HG03354 (cell line): ENCODE measurements around the gene DAAM2.

Source experiments
- ATAC-seq: cut with Tn5 transposase; IDR thresholded peaks from one replicate; pipeline ENCODE4 v1.9.1; 2021; ENCODE audit warnings: mild to moderate bottlenecking; ENCODE audit not compliant: unreplicated experiment, poor library complexity, severe bottlenecking

DAAM2 gene

GRCh38 chr6:39785281-39785680 lies 6.9 kb upstream of the DAAM2 start:
- ATAC-seq, result no peak

- ATAC-seq, result no peak
Measured at GRCh38 chr6:39786649-39787048, 5.5 kb upstream of the DAAM2 start.

DNA sequence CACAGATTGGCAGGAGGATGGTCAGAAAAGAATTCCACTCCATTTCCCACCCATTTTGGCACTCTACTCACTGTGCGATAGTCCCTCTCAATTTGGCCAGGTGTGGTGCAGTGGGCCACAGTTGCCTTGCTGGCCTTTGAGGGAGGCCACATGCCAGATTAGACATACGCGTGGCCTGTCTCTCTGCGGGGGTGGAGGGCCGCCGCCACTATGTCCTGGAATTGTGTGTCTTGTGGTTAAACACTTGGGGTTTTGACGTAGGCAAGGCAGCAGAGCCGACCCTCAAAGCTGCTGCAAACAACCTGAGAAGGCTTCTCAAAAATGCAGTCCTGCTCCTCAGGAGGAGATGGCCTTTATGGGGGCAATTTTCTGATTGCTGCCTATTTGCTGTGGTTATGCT lies 4.9 kb upstream of the DAAM2 start:
- no peak for ATAC-seq

DNA sequence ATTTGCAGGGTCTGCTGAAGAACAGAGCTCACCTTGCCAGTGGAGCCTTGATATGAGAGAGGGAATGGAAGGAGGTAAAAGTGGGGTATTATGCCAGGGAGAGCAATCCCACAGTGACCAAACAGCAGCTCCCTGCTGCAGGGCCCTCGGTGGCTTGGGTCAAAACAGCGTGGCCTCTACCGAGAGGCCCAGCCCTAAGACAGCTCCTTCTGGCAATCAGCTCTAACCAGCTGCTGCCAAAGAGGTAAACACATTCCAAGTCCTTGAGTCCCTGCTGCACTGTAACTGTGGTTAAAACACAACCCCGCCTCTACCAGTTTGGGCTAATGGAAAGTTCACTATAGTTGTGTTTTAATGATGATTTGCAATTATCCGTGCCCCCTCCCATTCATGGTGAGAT lies 1.4 kb upstream of the DAAM2 start:
- no peak for ATAC-seq

- ATAC-seq, result no peak
Measured at GRCh38 chr6:39791311-39791710, 865 bp upstream of the DAAM2 start.

GRCh38 chr6:39792540-39793450 lies 619 bp downstream of the DAAM2 start:
- ATAC-seq, result no peak

DNA sequence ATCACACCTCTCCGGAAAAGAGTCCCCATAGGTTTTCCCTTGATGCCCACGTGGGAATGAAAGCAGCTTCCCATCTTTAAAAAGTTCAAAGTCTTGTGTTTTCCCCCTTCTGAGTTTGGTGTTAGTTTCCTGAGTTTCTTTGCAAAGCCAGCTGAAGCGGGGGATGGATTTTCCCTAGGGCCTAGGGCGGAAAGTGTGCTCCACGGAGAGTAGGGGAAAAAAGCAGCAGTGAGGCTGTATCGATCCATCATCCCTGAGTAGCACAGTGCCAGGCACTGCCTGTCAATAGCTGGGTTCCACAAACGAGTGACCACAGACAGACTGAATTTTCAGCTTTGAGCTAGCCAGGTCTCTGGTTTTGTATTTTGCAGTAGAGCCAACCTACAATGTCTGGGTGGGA lies 1.3 kb downstream of the DAAM2 start:
- no peak for ATAC-seq

DNA sequence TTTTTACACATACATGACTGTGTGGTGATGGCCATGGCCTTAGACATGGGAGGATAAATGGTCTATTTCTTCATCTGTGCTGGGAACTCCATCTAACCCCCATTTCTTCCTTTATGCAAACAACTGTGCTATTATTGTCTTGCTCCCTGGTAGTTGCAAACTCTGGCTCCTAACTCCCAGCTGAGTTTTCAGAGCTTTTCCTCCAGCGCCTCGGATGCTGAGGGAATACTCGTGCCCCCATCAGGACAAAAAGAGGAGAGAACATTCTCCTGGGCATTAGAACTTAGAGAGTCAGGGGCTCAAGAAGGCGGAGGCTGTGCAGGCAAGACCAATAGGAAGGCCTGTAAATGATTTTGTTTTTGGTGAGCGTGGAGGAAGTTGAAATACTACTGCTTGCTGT lies 2.1 kb downstream of the DAAM2 start:
- ATAC-seq, result no peak

- ATAC-seq, result no peak
Measured at GRCh38 chr6:39797751-39798150, 5.6 kb downstream of the DAAM2 start.

- no peak for ATAC-seq
Measured at GRCh38 chr6:39800034-39801032, 8.2 kb downstream of the DAAM2 start.

DNA sequence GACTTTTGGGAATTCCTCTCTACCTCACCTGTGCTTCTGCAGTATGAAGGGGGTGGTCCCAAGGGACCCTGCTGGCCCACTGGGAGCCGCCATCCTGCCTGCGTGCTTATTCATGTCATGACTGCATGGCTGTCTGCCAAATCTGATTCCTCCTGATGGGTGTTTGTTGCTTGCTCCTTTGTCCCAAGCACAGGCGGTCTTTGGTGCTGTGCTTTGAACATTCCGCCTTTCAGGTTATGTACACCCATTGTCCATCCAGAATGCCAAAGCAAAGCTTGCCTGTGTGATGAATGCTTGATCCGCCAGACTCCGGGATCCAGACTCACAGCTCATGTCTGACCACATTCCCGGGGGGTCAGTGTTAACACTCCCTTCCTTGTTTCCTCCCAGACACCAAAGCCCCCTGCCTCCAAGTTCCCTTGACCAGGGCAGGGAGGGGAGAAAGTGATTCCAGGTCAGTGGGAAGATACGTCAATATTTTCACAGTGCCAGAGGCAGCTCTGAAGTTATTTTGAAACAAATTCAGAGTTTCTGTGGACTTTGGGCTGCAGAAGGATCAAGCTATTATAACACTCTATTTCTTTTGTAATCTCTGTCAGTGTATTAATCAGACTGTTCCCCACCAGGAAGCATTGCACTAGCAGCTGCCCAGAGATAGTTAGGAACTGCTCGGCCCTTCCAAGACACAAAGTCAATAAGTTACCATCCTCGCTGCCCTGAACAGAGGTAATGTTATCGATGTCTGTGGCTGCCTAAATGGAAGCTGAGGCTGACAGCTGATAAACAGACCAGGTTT lies 9.5 kb downstream of the DAAM2 start:
- no peak for ATAC-seq

DNA sequence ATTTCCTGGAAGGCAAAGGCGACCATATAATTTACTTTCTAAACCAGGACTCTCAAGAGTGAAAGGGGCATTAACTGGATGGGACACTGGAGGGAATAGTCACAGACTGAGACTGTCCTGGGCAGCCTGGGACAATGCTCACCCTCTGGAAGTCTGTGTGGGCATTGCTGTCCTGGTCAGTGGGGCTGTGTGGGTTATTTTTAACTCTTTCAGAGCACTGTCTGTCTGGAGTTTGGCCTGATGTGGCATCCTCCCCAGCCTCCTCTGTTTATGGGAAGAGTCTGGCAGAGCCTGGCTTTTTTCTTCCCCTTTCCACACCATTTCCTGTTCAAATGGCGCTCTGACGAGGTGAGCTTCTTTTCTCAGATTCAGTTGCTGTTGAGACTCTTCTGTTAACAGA lies 11.7 kb downstream of the DAAM2 start:
- ATAC-seq, result no peak

- no peak for ATAC-seq
Measured at GRCh38 chr6:39804466-39805065, 12.4 kb downstream of the DAAM2 start.

DNA sequence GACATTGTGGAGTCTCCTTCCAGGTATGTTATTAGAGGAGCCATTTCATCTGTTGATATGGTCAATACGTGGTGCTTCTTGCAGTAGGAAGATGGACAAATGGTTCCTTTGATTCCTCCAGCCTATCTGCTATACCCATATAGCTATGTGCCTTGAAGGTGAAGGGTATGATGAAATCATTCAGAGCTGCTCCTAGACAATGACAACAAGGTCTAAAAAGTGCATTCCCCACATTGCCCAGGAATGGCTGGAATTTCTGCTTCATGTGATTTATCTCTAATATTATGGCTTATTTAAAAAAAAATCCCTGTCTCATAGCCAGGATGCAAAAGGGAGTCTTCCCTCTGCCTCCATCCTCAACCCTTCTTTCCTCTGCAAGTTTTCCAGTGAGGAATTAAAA lies 14.1 kb downstream of the DAAM2 start:
- ATAC-seq, result no peak

GRCh38 chr6:39808346-39808745 lies 16.2 kb downstream of the DAAM2 start:
- ATAC-seq, result no peak

- no peak for ATAC-seq
Measured at GRCh38 chr6:39808964-39809363, 16.8 kb downstream of the DAAM2 start.

- ATAC-seq, result no peak
Measured at GRCh38 chr6:39811835-39812345, 19.7 kb downstream of the DAAM2 start.

DNA sequence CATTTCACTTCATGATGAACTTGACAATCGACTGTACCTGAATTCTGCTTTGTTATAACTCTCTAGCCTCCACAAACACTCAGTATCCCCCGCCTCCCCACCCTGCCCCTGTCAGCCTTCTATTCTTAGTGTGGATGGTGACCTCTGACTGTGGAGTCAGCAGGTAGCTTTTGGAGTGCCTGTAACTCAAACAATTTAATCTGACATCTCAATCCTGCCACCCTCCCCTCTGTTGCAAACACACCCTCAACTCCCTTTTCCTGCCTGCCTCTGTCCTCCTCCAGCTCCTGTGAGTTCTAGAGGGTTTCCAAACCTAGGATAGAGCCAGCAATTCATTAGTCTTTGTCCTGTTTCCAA lies 20.3 kb downstream of the DAAM2 start:
- no peak for ATAC-seq

DNA sequence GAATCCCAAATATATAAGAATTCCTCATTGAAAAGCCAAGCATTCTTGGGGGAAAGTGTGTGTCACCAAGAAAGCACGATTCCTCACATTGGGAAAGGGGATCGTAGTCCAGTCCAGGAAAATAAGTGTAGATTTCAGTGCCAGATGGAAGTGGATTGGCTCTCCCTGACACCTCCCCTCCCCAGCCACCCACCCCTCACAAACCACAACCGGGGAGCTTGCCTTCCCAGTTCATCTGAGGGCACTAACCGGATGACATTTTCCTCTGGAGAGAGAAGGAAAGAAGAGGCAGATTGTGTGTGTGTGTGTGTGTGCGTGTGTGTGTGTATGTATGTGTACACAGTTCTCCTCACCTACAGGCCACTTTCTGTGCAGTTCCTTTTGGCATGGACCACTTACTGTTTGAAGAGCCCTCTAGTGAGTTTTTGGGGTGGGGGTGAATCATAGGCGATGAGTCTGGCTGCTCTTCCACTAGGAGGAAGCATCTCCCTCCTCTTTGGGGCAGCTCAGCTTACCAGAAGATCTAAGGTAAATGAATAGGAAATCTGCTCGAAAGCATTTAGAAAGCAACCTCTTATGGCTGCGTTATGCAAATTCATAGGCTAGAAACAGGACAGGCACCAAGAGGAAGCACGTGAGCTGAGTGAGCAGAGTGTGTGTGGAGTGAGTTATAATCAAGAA lies 20.8 kb downstream of the DAAM2 start:
- peak; percentile 94 for ATAC-seq
